NOMO-1 treated with dmso at 0.1 percent for 144 hours (cell line): ENCODE data around the gene IPO7.

Source experiments
- DNase-seq: peaks from one replicate; lab custom pipeline; 2025; ENCODE audit not compliant: unreplicated experiment; lab: John Stamatoyannopoulos, UW

The IPO7 gene

GRCh38 chr11:9489080-9489765 lies 104.8 kb downstream of the IPO7 start:
- DNase-seq = no peak

GRCh38 chr11:9490376-9490775 lies 105.9 kb downstream of the IPO7 start:
- no peak for DNase-seq

DNA sequence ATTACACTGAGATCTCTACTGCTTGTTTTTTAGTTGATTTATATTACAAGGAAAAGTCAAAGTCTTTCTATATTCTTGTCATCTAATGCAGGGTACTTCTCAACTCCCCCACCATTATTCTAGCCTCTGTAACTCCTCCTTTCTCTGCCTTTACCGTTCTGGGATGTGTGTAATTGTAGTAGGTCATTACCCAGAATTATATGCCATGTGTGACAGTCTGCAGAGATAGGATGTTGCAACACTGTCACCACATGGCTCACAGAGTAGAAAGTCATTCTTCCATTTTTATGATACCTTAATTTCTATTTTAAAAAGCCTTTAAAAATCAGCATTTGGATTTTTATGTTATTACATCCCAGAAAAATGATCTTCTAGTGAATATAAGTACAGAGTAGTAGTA lies 109.0 kb downstream of the IPO7 start:
- DNase-seq = no peak

DNA sequence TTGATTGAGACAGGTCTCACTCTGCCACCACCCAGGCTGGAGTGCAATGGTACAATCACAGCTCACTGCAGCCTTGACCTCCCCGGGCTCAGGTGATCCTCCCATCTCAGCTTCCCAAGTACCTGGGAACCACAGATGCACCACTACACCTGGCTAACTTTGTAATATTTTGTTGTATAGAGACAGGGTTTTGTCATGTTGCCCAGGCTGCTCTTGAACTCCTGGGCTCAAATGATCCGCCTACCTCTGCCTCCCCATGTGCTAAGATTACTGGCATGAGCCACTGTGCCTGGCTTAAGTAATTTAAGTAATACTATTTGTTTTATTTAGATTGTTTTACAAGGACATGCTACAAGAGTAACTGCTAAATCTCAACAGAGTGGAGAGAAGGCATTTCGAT lies 109.9 kb downstream of the IPO7 start:
- DNase-seq = no peak

DNA sequence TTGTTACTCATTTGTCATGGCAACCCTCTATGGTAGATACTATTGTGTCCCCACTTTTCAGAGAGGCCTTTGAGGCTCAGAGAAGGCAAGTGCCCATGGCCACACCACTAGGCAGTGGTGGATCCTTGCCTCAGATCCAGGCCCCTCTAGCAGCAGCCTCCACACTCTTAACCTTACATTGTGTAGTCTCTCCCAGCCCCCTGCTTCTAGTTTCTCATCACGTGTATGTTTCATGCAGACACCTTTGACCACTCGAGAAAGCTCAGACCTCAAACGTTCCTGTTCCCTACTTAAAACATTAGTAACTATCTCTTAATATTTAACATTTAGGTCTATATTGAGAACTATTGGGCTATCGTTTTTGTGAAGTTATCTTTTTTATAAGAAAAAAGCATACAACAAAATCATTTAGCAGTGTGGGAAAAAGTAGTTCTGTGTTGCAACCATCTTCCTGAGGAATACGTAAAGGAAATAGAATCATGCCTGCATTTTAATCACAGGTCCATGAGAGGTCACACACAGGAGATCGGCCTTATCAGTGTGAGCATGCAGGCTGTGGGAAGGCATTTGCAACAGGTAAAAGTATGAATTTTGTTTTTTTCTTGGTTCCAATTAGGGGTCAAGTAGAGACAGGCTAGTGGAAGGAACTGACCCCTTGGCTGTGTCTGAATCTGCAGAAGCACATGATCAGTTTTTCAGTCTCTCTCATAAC lies 111.5 kb downstream of the IPO7 start:
- DNase-seq = no peak
